A549 (cell line): ENCODE results near the gene MARS1. TPM values are rescaled to one million over a fixed set of nuclear protein-coding genes. Genes with fewer than 3 reads are reported as not detected.

Source experiments
- ATAC-seq, 2 experiments: fragments of 200-7000 bp in 1 of 2; fragments of >200 bp in 1 of 2; cut with Nextera tagmentation in 1 of 2; cut with Tn5 transposase in 1 of 2; 3 replicates each; pipeline versions ENCODE4 v1.8.0 to v1.9.1; 2018 to 2020; ENCODE audit warnings: mild to moderate bottlenecking in 1 of 2, moderate library complexity in 1 of 2
- CTCF ChIA-PET: fragments of 300-600 bp; sonication (Branson Sonifier 250); formaldehyde crosslinking; extraction: SDS; loops from one replicate; lab custom pipeline; 2021; ENCODE audit warnings: antibody characterized with exemption, inconsistent platforms; lab: Yijun Ruan, JAX
- POLR2A ChIA-PET: fragments of 350-600 bp; formaldehyde crosslinking; extraction: SDS; loops from one replicate; lab custom pipeline; 2021; ENCODE audit warnings: antibody characterized with exemption, inconsistent platforms; lab: Yijun Ruan, JAX
- DNase-seq, 2 experiments: peaks; one replicate each; pipeline versions ENCODE4 v3.0.0 to v3.0.0-alpha.2; 2011 to 2016; ENCODE audit warnings: low read depth in 1 of 2, low spot score in 1 of 2
- FAIRE-seq: peaks from 2 replicates; lab custom pipeline; 2011; peaks lifted over from hg19 to GRCh38; lab: Jason Lieb, UNC
- H3K27ac ChIP-seq, 2 experiments: fragments of >200 bp; sonication (Bioruptor Twin); formaldehyde crosslinking; 3 replicates each; pipeline ENCODE4 v1.5.1; 2016 to 2017
- H3K4me1 ChIP-seq: fragments of >200 bp; sonication (Bioruptor Twin); formaldehyde crosslinking; 3 replicates; pipeline ENCODE4 v1.6.1; 2016
- H3K4me2 ChIP-seq: fragments of >200 bp; sonication (Bioruptor Twin); formaldehyde crosslinking; 3 replicates; pipeline ENCODE4 v1.6.1; 2016
- H3K4me3 ChIP-seq: fragments of >200 bp; sonication (Bioruptor Twin); formaldehyde crosslinking; 3 replicates; pipeline ENCODE4 v1.5.1; 2016
- H3K9me3 ChIP-seq: fragments of >200 bp; sonication (Bioruptor Twin); formaldehyde crosslinking; 3 replicates; pipeline ENCODE4 v1.6.1; 2016
- BHLHE40 ChIP-seq: IDR thresholded peaks from 2 replicates; pipeline ENCODE4 v1.6.1; 2012; ENCODE audit warnings: low read depth, low read length, inconsistent platforms
- CHD4 ChIP-seq: fragments of 200-600 bp; sonication (generic); IDR thresholded peaks from 2 replicates; pipeline ENCODE4 v1.6.1; 2016; ENCODE audit warnings: antibody characterized with exemption, mild to moderate bottlenecking, borderline replicate concordance
- EHMT2 ChIP-seq: fragments of 200-600 bp; sonication (generic); IDR thresholded peaks from 2 replicates; pipeline ENCODE4 v1.6.1; 2016; ENCODE audit warnings: antibody characterized with exemption, low read depth, mild to moderate bottlenecking, moderate library complexity
- EP300 ChIP-seq, 2 experiments: fragments of >200 bp; sonication (Bioruptor Twin); formaldehyde crosslinking; IDR thresholded peaks; 2 replicates in 1 of 2; 3 replicates in 1 of 2; pipeline ENCODE4 v1.6.1; 2016 to 2017
- ESRRA ChIP-seq: fragments of 150-350 bp; IDR thresholded peaks from 2 replicates; pipeline ENCODE4 v1.6.1; 2014; ENCODE audit warnings: mild to moderate bottlenecking, low read length, borderline replicate concordance
- FOSL2 ChIP-seq, 2 experiments: fragments of 450-650 bp in 1 of 2; fragments of >200 bp in 1 of 2; sonication (Bioruptor Twin) in 1 of 2; formaldehyde crosslinking; IDR thresholded peaks; 2 replicates each; pipeline versions ENCODE4 v1.5.0 to v1.6.1; 2016 to 2020; ENCODE audit warnings: mild to moderate bottlenecking in 1 of 2, moderate library complexity in 1 of 2
- FOXS1 ChIP-seq: fragments of 250-450 bp; sonication (Bioruptor Pico); IDR thresholded peaks from 2 replicates; pipeline ENCODE4 v1.5.0; 2020; ENCODE audit warnings: mild to moderate bottlenecking, moderate library complexity
- GATA3 ChIP-seq: IDR thresholded peaks from 2 replicates; pipeline ENCODE4 v1.6.1; 2012; ENCODE audit warnings: borderline replicate concordance
- HEYL ChIP-seq: fragments of 250-450 bp; sonication (Bioruptor Pico); IDR thresholded peaks from 2 replicates; pipeline ENCODE4 v1.8.0; 2021; ENCODE audit warnings: mild to moderate bottlenecking, moderate library complexity
- HOXA7 ChIP-seq: fragments of 250-450 bp; sonication (Bioruptor Pico); IDR thresholded peaks from 2 replicates; pipeline ENCODE4 v1.5.0; 2020; ENCODE audit warnings: mild to moderate bottlenecking, moderate library complexity
- JUN ChIP-seq, 2 experiments: fragments of >200 bp; sonication (Bioruptor Twin); formaldehyde crosslinking; IDR thresholded peaks; 2 replicates in 1 of 2; 3 replicates in 1 of 2; pipeline ENCODE4 v1.6.1; 2016 to 2017
- MAFK ChIP-seq: fragments of 450-650 bp; IDR thresholded peaks from 2 replicates; pipeline ENCODE4 v1.6.1; 2014; ENCODE audit not compliant: partially characterized antibody
- MAZ ChIP-seq: fragments of 150-350 bp; IDR thresholded peaks from 2 replicates; pipeline ENCODE4 v1.6.1; 2014; ENCODE audit warnings: antibody characterized with exemption, low read depth, low read length, borderline replicate concordance
- NFE2L2 ChIP-seq: fragments of 150-350 bp; conservative IDR thresholded peaks from 2 replicates; pipeline ENCODE4 v1.6.1; 2014; ENCODE audit warnings: low read length
- POLR2A ChIP-seq: IDR thresholded peaks from 2 replicates; pipeline ENCODE4 v1.6.1; 2012; ENCODE audit warnings: mild to moderate bottlenecking, low read length
- RFX5 ChIP-seq: fragments of 450-650 bp; IDR thresholded peaks from 2 replicates; pipeline ENCODE4 v1.7.1; 2014; ENCODE audit warnings: antibody characterized with exemption, mild to moderate bottlenecking, moderate library complexity
- RNF2 ChIP-seq: fragments of 200-600 bp; sonication (generic); IDR thresholded peaks from 2 replicates; pipeline ENCODE4 v1.6.1; 2016; ENCODE audit warnings: low read depth, mild to moderate bottlenecking, antibody characterized with exemption, moderate library complexity, borderline replicate concordance
- SMC3 ChIP-seq: fragments of >200 bp; sonication (Bioruptor Twin); formaldehyde crosslinking; IDR thresholded peaks from 3 replicates; pipeline ENCODE4 v1.6.1; 2018; ENCODE audit warnings: inconsistent platforms
- TFCP2L1 ChIP-seq: fragments of 250-450 bp; sonication (Bioruptor Pico); IDR thresholded peaks from 2 replicates; pipeline ENCODE4 v1.5.0; 2021; ENCODE audit warnings: mild to moderate bottlenecking
- TP53 ChIP-seq: fragments of 250-450 bp; sonication (Bioruptor Pico); IDR thresholded peaks from 2 replicates; pipeline ENCODE4 v1.5.0; 2021; ENCODE audit warnings: mild to moderate bottlenecking, moderate library complexity
- ZFP36 ChIP-seq: fragments of 450-650 bp; IDR thresholded peaks from 2 replicates; pipeline ENCODE4 v1.6.1; 2014; ENCODE audit warnings: borderline replicate concordance; ENCODE audit not compliant: partially characterized antibody
- ZNF302 ChIP-seq: fragments of 250-450 bp; sonication (Bioruptor Pico); IDR thresholded peaks from 2 replicates; pipeline ENCODE4 v1.9.0; 2021; ENCODE audit warnings: inconsistent platforms, mild to moderate bottlenecking, moderate library complexity
- WGBS: methylation state at CpG from one replicate; pipeline ENCODE4 v1.1.6; 2017; ENCODE audit errors: missing lambda C conversion rate; 5-methylcytosine and 5-hydroxymethylcytosine counted together
- polyA plus RNA-seq, 4 experiments: library from polyadenylated mRNA; depleted of rRNA in 3 of 4; stranded (reverse); fragments of >200 nt; fragmentation: RNase III in 1 of 4; extraction: RNeasy Plus Mini Kit Qiagen cat#74134 plus additional on column Dnase treatment in 1 of 4; gene quantifications; 2 replicates in 3 of 4; 3 replicates in 1 of 4; pipeline ENCODE4 v1.2.3, GENCODE V29; 2011 to 2017
- TF ChIP-seq, protein P1 (sequence below): fragments of 250-450 bp; sonication (Bioruptor Pico); IDR thresholded peaks from 2 replicates; pipeline ENCODE4 v1.5.0; 2021; ENCODE audit warnings: mild to moderate bottlenecking, moderate library complexity, borderline replicate concordance
- TF ChIP-seq, protein P2 (sequence below): fragments of >200 bp; sonication (Bioruptor Twin); formaldehyde crosslinking; IDR thresholded peaks from 3 replicates; pipeline ENCODE4 v1.6.1; 2016
- TF ChIP-seq, protein P3 (sequence below): fragments of 450-650 bp; IDR thresholded peaks from 2 replicates; pipeline ENCODE4 v1.6.1; 2014; ENCODE audit warnings: antibody characterized with exemption
- TF ChIP-seq, protein P4 (sequence below): IDR thresholded peaks from 2 replicates; pipeline ENCODE4 v1.6.1; 2012

Gene MARS1
- polyA plus RNA-seq, 2 of the 4 experiments (the other 2 are of a cell fraction): 227 to 372 TPM

DNA sequence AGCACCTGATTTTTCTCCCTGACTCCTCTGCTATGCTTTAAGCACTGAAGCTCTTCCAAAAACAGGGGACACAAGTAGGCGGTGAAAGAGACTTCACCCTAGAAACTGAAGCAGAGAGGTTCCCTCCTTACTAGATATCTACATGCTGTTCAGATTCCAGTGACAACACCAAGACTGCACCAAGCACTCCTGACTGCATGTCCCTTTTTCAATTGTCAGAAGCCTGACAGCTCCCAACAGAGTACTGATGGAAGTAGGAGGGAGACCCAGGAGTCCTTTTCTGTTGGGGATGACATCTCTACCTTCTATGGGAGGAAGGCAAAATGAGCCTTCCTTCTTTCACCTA, 48.7 kb downstream of the MARS1 start:
- H3K9me3 ChIP-seq: no peaks in the 10 kb centered on the region
- ATAC-seq (no peak), DNase-seq (no peak)
- TF ChIP-seq MAFK (no peak), BHLHE40 (no peak), ZNF302 (CRISPR knock-in tag) (no peak), POLR2A (no peak)
- TF ChIP-seq, protein P1, sequence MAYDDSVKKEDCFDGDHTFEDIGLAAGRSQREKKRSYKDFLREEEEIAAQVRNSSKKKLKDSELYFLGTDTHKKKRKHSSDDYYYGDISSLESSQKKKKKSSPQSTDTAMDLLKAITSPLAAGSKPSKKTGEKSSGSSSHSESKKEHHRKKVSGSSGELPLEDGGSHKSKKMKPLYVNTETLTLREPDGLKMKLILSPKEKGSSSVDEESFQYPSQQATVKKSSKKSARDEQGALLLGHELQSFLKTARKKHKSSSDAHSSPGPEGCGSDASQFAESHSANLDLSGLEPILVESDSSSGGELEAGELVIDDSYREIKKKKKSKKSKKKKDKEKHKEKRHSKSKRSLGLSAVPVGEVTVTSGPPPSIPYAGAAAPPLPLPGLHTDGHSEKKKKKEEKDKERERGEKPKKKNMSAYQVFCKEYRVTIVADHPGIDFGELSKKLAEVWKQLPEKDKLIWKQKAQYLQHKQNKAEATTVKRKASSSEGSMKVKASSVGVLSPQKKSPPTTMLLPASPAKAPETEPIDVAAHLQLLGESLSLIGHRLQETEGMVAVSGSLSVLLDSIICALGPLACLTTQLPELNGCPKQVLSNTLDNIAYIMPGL (CRISPR knock-in tag): no peak
- TF ChIP-seq, all 56 proteins: peak for 0
- Histone ChIP-seq H3K4me3 (no peak overlapping the region), H3K4me1 (peaks cover 4% of the 10 kb centered on the region; the same call in 1 of the 3 replicates), H3K27ac (no peak overlapping the region), H3K4me2 (no peak overlapping the region)
- POLR2A ChIA-PET: no interaction called here
- 87% methylated on average over 1 of the region's 1 CpG for WGBS
- FAIRE-seq: no peak
- CTCF ChIA-PET: interaction anchor here (1.3 to 1.9 kb wide), 3 partner anchors 9 to 12 kb away, joined by 3 to 7 read pairs (median 5); no protein-coding TSS in a partner anchor

DNA sequence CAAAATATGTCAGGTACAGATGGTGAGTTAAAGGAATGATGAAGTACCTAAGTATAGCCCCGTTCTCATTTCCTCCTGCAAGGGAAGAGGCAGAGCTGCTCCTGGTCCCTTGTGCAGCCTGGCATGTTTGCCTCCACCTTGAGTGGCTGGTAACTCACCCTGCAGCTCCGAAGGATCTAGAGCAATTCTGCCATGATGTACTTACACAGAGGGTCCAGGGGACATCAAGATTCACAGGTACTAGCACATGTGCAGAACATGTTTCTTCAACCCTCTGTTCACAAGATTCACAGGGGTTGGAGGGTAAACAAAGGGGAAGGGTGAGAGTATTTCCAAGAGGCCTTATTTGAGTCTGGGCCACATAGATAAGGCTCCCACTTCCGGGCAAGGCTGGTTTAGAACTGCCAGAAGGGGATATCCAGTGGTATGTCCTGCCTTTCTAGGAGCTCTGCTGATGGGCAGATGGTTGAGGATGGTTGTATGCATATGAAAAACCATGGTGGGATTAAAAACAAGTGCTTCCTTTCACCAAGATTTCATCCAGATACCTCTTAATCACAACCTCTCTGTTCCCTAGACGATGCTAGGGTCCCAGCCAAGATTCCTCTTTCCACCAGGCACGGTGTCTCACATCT, 51.4 kb downstream of the MARS1 start:
- no peak overlapping the region for H3K27ac ChIP-seq
- CTCF ChIA-PET: interaction anchor here (0.5 to 4.4 kb wide), 5 partner anchors 8 to 81 kb away, joined by 3 to 33 read pairs (median 5); no protein-coding TSS in a partner anchor
- DNase-seq: no peak
- H3K4me2 ChIP-seq: no peak overlapping the region
- no peaks in the 10 kb centered on the region for H3K9me3 ChIP-seq
- TF ChIP-seq HOXA7: no peak
- TF ChIP-seq FOXS1 (CRISPR knock-in tag): no peak
- TF ChIP-seq TP53 (CRISPR knock-in tag): no peak
- TF ChIP-seq HEYL (CRISPR knock-in tag): no peak
- TF ChIP-seq EP300 (IDR thresholded peaks at IDR 0.05): no peak
- no peak for TF ChIP-seq JUN (IDR thresholded peaks at IDR 0.05)
- TF ChIP-seq EHMT2: no peak
- TF ChIP-seq SMC3: no peak
- no peak for ATAC-seq
- FAIRE-seq: no peak
- no peak overlapping the region for H3K4me3 ChIP-seq
- 87% methylated on average over 5 of the region's 5 CpGs for WGBS
- POLR2A ChIA-PET: no interaction called here
- peaks cover 6% of the 10 kb centered on the region; the same call in 1 of the 3 replicates for H3K4me1 ChIP-seq

DNA sequence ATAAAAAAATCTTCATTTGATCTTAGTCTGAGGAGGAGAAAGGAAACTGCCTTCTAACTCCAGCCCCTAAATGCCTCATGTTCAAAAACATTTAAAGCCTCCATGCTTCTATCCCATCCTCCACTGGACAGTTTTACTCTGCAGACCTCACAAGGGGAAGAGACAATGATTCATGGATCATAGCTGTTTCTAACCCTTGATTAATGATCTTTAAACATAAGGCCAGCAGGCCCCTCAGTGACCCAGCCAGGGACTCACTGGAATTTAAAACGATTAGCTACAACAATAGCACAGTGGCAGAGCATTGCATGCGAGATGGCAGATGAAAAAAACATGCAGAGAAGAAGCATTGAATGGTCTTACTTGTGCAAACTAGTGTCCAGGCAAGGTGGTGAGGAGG, 53.1 kb downstream of the MARS1 start:
- POLR2A ChIA-PET: no interaction called here
- FAIRE-seq: no peak

More for the DNA sequence above, 53.1 kb downstream of the MARS1 start:
- DNase-seq: no peak
- CTCF ChIA-PET: interaction anchor here (0.7 to 4.4 kb wide), 3 partner anchors 17 to 92 kb away, joined by 3 to 33 read pairs (median 6); partner anchors contain the start of gene B4GALNT1
- TF ChIP-seq ESRRA: no peak
- TF ChIP-seq GATA3: no peak
- no peak for TF ChIP-seq MAZ
- TF ChIP-seq ZNF302 (CRISPR knock-in tag): no peak
- no peak for TF ChIP-seq EHMT2
- TF ChIP-seq, protein P1 (CRISPR knock-in tag): no peak
- no peak for TF ChIP-seq NFE2L2
- TF ChIP-seq, protein P2, sequence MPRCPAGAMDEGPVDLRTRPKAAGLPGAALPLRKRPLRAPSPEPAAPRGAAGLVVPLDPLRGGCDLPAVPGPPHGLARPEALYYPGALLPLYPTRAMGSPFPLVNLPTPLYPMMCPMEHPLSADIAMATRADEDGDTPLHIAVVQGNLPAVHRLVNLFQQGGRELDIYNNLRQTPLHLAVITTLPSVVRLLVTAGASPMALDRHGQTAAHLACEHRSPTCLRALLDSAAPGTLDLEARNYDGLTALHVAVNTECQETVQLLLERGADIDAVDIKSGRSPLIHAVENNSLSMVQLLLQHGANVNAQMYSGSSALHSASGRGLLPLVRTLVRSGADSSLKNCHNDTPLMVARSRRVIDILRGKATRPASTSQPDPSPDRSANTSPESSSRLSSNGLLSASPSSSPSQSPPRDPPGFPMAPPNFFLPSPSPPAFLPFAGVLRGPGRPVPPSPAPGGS: no peak
- TF ChIP-seq TFCP2L1 (CRISPR knock-in tag): no peak
- TF ChIP-seq RNF2: no peak
- no peak for TF ChIP-seq ZFP36
- TF ChIP-seq, protein P3, sequence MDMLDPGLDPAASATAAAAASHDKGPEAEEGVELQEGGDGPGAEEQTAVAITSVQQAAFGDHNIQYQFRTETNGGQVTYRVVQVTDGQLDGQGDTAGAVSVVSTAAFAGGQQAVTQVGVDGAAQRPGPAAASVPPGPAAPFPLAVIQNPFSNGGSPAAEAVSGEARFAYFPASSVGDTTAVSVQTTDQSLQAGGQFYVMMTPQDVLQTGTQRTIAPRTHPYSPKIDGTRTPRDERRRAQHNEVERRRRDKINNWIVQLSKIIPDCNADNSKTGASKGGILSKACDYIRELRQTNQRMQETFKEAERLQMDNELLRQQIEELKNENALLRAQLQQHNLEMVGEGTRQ: no peak
- no peak for TF ChIP-seq RFX5
- TF ChIP-seq CHD4: no peak
- no peak for TF ChIP-seq FOSL2 (IDR thresholded peaks at IDR 0.05)
- TF ChIP-seq FOSL2 (CRISPR knock-in tag; IDR thresholded peaks at IDR 0.05): no peak
- TF ChIP-seq, protein P4, sequence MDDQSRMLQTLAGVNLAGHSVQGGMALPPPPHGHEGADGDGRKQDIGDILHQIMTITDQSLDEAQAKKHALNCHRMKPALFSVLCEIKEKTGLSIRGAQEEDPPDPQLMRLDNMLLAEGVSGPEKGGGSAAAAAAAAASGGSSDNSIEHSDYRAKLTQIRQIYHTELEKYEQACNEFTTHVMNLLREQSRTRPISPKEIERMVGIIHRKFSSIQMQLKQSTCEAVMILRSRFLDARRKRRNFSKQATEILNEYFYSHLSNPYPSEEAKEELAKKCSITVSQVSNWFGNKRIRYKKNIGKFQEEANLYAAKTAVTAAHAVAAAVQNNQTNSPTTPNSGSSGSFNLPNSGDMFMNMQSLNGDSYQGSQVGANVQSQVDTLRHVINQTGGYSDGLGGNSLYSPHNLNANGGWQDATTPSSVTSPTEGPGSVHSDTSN: no peak
- TF ChIP-seq, all 56 proteins: peak for 0
- ATAC-seq: no peak
- H3K9me3 ChIP-seq: no peaks in the 10 kb centered on the region
- peaks cover 17% of the 10 kb centered on the region for H3K4me1 ChIP-seq
- H3K4me3 ChIP-seq: no peak overlapping the region
- no peak overlapping the region for H3K27ac ChIP-seq
- 68% methylated on average over 2 of the region's 2 CpGs for WGBS
- no peak overlapping the region for H3K4me2 ChIP-seq
